GDM1 (cell line): ENCODE data around the gene ADAMTSL5.
A peak's percentile ranks its signal among the peaks of the same experiment; 100 is the strongest.
"Not testable (repeated sequence)": the region's sequence is repeated elsewhere in the genome, so short reads cannot be mapped to it uniquely, and the experiment has no call there.

Experiments used
- DNase-seq: peaks from one replicate; lab custom pipeline; 2025; lab: John Stamatoyannopoulos, UW

ADAMTSL5 gene

GRCh38 chr19:1478934-1479707 lies 33.7 kb downstream of the ADAMTSL5 start, which contains the start of gene C19orf25:
C19orf25 (minus strand) TSS chr19:1479215; CDS start chr19:1478903, 312 bp downstream.
- DNase-seq: peak; percentile 86

GRCh38 chr19:1477056-1477455 lies 35.8 kb downstream of the ADAMTSL5 start:
- not testable (repeated sequence) for DNase-seq

- DNase-seq: no peak
Observed at GRCh38 chr19:1475751-1476437, 36.9 kb downstream of the ADAMTSL5 start.

- no peak for DNase-seq
Observed at GRCh38 chr19:1474765-1475351, 38.0 kb downstream of the ADAMTSL5 start.

GRCh38 chr19:1474011-1474764 lies 38.6 kb downstream of the ADAMTSL5 start:
- no peak for DNase-seq

- DNase-seq: no peak
Observed at GRCh38 chr19:1473085-1473851, 39.6 kb downstream of the ADAMTSL5 start.

- no peak for DNase-seq
Observed at GRCh38 chr19:1472231-1473084, 40.4 kb downstream of the ADAMTSL5 start.

- DNase-seq: no peak
Observed at GRCh38 chr19:1471515-1472160, 41.2 kb downstream of the ADAMTSL5 start.

GRCh38 chr19:1471010-1471514 lies 41.8 kb downstream of the ADAMTSL5 start:
- no peak for DNase-seq

- no peak for DNase-seq
Observed at GRCh38 chr19:1470305-1471009, 42.4 kb downstream of the ADAMTSL5 start.

GRCh38 chr19:1470055-1470304 lies 42.8 kb downstream of the ADAMTSL5 start:
- no peak for DNase-seq

GRCh38 chr19:1469255-1470054 lies 43.4 kb downstream of the ADAMTSL5 start:
- DNase-seq: no peak

- no peak for DNase-seq
Observed at GRCh38 chr19:1468821-1469254, 44.0 kb downstream of the ADAMTSL5 start.

- DNase-seq: no peak
Observed at GRCh38 chr19:1468274-1468820, 44.5 kb downstream of the ADAMTSL5 start.

- DNase-seq: no peak
Observed at GRCh38 chr19:1467490-1468273, 45.1 kb downstream of the ADAMTSL5 start.

GRCh38 chr19:1467215-1467489 lies 45.7 kb downstream of the ADAMTSL5 start:
- DNase-seq: no peak

- DNase-seq: no peak
Observed at GRCh38 chr19:1466461-1467214, 46.2 kb downstream of the ADAMTSL5 start.
